K562 (cell line): ENCODE measurements around the gene TAOK2. TPM values are rescaled to one million over a fixed set of nuclear protein-coding genes. Genes with fewer than 3 reads are reported as not detected.

Experiments used
- ATAC-seq: fragments of 200-7000 bp; cut with Tn5 transposase; 3 replicates; pipeline ENCODE4 v1.9.1; 2020; ENCODE audit warnings: moderate library complexity
- BruUV-seq: library from RNA; stranded (reverse); fragments of 400-500 nt; replicated peaks from 2 replicates; lab custom pipeline; 2021; lab: Mats Ljungman, UMichigan
- CTCF ChIA-PET: fragments of 300-600 bp; formaldehyde crosslinking; extraction: SDS; loops from one replicate; lab custom pipeline; 2021; ENCODE audit warnings: low intra/inter-chr PET ratio; lab: Yijun Ruan, JAX
- POLR2A ChIA-PET: fragments of 300-600, 350-650 bp; sonication (Branson Sonifier 250); formaldehyde crosslinking; extraction: SDS; loops from one replicate; lab custom pipeline; 2021; ENCODE audit warnings: antibody characterized with exemption, inconsistent platforms; lab: Yijun Ruan, JAX
- DNase-seq, 4 experiments: peaks; one replicate each; pipeline versions ENCODE4 v3.0.0 to v3.0.0-alpha.2; 2011 to 2018; ENCODE audit warnings: low spot score in 3 of 4, mixed read lengths in 3 of 4; ENCODE audit errors: extremely low read depth in 1 of 4
- FAIRE-seq: peaks from 2 replicates; lab custom pipeline; 2011; peaks lifted over from hg19 to GRCh38; lab: Jason Lieb, UNC
- H2AFZ ChIP-seq: 2 replicates; pipeline ENCODE4 v1.6.0; 2011; ENCODE audit warnings: low read depth, low read length, control low read depth, inconsistent platforms
- H3K27ac ChIP-seq: fragments of 200-600 bp; 3 replicates; pipeline ENCODE4 v1.8.0; 2011; ENCODE audit warnings: low read depth, mild to moderate bottlenecking, control low read depth, inconsistent platforms, low read length, moderate library complexity, mixed read lengths; ENCODE audit errors: extremely low read depth
- H3K27me3 ChIP-seq, 2 experiments: fragments of 300-600 bp in 1 of 2; 2 replicates in 1 of 2; 3 replicates in 1 of 2; pipeline versions ENCODE4 v1.6.0 to v1.8.0; 2011; ENCODE audit warnings: inconsistent platforms in 2 of 2, low read length in 2 of 2, mild to moderate bottlenecking in 1 of 2, mixed read lengths in 1 of 2, moderate library complexity in 1 of 2; ENCODE audit not compliant: control insufficient read depth in 2 of 2, insufficient read depth in 2 of 2
- H3K36me3 ChIP-seq: fragments of 300-600 bp; 3 replicates; pipeline ENCODE4 v1.8.0; 2011; ENCODE audit warnings: mild to moderate bottlenecking, low read length, inconsistent platforms; ENCODE audit not compliant: control insufficient read depth, insufficient read depth
- H3K4me1 ChIP-seq, 2 experiments: fragments of 200-600 bp in 1 of 2; replicated peaks in 1 of 2; 2 replicates in 1 of 2; 3 replicates in 1 of 2; pipeline versions ENCODE4 v1.5.1 to v1.8.0; 2011; ENCODE audit warnings: inconsistent platforms in 2 of 2, low read length in 2 of 2, mild to moderate bottlenecking in 1 of 2, mixed read lengths in 1 of 2, moderate library complexity in 1 of 2; ENCODE audit not compliant: control insufficient read depth in 2 of 2, insufficient read depth in 2 of 2
- H3K4me2 ChIP-seq: 2 replicates; pipeline ENCODE4 v1.6.1; 2011; ENCODE audit warnings: low read length, control low read depth, inconsistent platforms, mixed read lengths; ENCODE audit not compliant: insufficient read depth
- H3K4me3 ChIP-seq: fragments of 200-600 bp; sonication (generic), shearing (Covaris generic); 2 replicates; pipeline ENCODE4 v1.5.1; 2016; ENCODE audit warnings: control low read depth, inconsistent platforms
- H3K79me2 ChIP-seq: fragments of 200-600 bp; 3 replicates; pipeline ENCODE4 v1.8.0; 2011; ENCODE audit warnings: low read length, inconsistent platforms; ENCODE audit not compliant: control insufficient read depth, insufficient read depth
- H3K9ac ChIP-seq, 2 experiments: 2 replicates each; pipeline versions ENCODE4 v1.6.0 to v1.6.1; 2011; ENCODE audit warnings: low read depth in 2 of 2, low read length in 2 of 2, control low read depth in 1 of 2, inconsistent platforms in 1 of 2, mild to moderate bottlenecking in 1 of 2, mixed read lengths in 1 of 2; ENCODE audit not compliant: insufficient read depth in 1 of 2
- H3K9me1 ChIP-seq: one replicate; pipeline ENCODE4 v1.6.0; 2011; ENCODE audit warnings: inconsistent platforms, mild to moderate bottlenecking, low read length, moderate library complexity; ENCODE audit not compliant: control insufficient read depth, insufficient read depth
- H3K9me3 ChIP-seq: replicated peaks from 2 replicates; pipeline ENCODE4 v1.5.1; 2011; ENCODE audit warnings: low read depth, low read length, inconsistent platforms; ENCODE audit not compliant: control insufficient read depth, insufficient read depth
- H4K20me1 ChIP-seq: replicated peaks from 2 replicates; pipeline ENCODE4 v1.6.1; 2011; ENCODE audit warnings: low read length, inconsistent platforms, mixed read lengths; ENCODE audit not compliant: control insufficient read depth, insufficient read depth
- ARID2 ChIP-seq: fragments of 450-650 bp; IDR thresholded peaks from 2 replicates; pipeline ENCODE4 v1.6.1; 2017; ENCODE audit warnings: antibody characterized with exemption, mild to moderate bottlenecking
- ARID3A ChIP-seq: IDR thresholded peaks from 2 replicates; pipeline ENCODE4 v1.6.1; 2012; ENCODE audit warnings: low read depth, low read length, improper control_type of control experiment, borderline replicate concordance
- MCM7 ChIP-seq, 2 experiments: fragments of 450-650 bp; IDR thresholded peaks; 2 replicates each; pipeline ENCODE4 v1.6.1; 2016 to 2018
- POLR2A ChIP-seq: fragments of 450-650 bp; conservative IDR thresholded peaks from 2 replicates; pipeline ENCODE4 v1.6.1; 2016
- POLR3A ChIP-seq: IDR thresholded peaks from 2 replicates; pipeline ENCODE4 v1.6.1; 2011; ENCODE audit warnings: borderline replicate concordance, mild to moderate bottlenecking, moderate library complexity; ENCODE audit not compliant: insufficient read length, insufficient read depth; ENCODE audit errors: extremely low read depth
- RFX1 ChIP-seq: fragments of 450-650 bp; IDR thresholded peaks from 2 replicates; pipeline ENCODE4 v1.6.1; 2016; ENCODE audit warnings: mild to moderate bottlenecking, moderate library complexity
- TAF7 ChIP-seq: fragments of 450-650 bp; IDR thresholded peaks from 2 replicates; pipeline ENCODE4 v1.6.1; 2016; ENCODE audit warnings: missing genetic modification characterization, missing compliant biosample characterization
- VEZF1 ChIP-seq: fragments of 200-800 bp; sonication (Bioruptor generic); IDR thresholded peaks from 2 replicates; pipeline ENCODE4 v1.6.1; 2017; ENCODE audit warnings: missing genetic modification characterization, missing compliant biosample characterization
- XRCC4 ChIP-seq: IDR thresholded peaks from one replicate; pipeline ENCODE4 v1.6.1; 2011; ENCODE audit not compliant: insufficient read depth, insufficient read length; ENCODE audit errors: extremely low read depth
- ZBTB2 ChIP-seq: fragments of 450-650 bp; IDR thresholded peaks from 2 replicates; pipeline ENCODE4 v1.6.1; 2016; ENCODE audit warnings: antibody characterized with exemption
- ZNF41 ChIP-seq: fragments of 250-450 bp; sonication (Bioruptor Pico); conservative IDR thresholded peaks from 2 replicates; pipeline ENCODE4 v1.4.0; 2020; ENCODE audit warnings: mild to moderate bottlenecking
- WGBS: fragments of 100-300 bp; shearing (Covaris generic); methylation state at CpG from one replicate; pipeline ENCODE4 v1.1.6; 2016; ENCODE audit warnings: low coverage, mixed read lengths; ENCODE audit not compliant: insufficient coverage; ENCODE audit errors: missing lambda C conversion rate; 5-methylcytosine and 5-hydroxymethylcytosine counted together
- in situ Hi-C: fragments of 300-500 bp; cut with MboI; formaldehyde crosslinking; loops from 4 replicates; pipeline ENCODE4 v1.15.0; 2018; ENCODE audit warnings: inconsistent platforms, mixed read lengths
- intact Hi-C: fragments of 100-400 bp; cut with micrococcal nuclease; formaldehyde crosslinking; loops from 2 replicates; pipeline ENCODE4 v1.14.2; 2022
- polyA plus RNA-seq, 8 experiments: library from polyadenylated mRNA; depleted of rRNA in 4 of 8; stranded (reverse) in 5 of 8; unstranded in 3 of 8; fragments of >200 nt; fragmentation: Nextera tagmentation in 2 of 8; fragmentation: Illumina TruSeq in 1 of 8; extraction: Ambion mirVana in 2 of 8; extraction: Trizol in 1 of 8; gene quantifications; 2 replicates each; pipeline versions ENCODE4 v1.2.1 to v1.2.3, GENCODE V29; 2011 to 2014; ENCODE audit warnings: inconsistent platforms in 1 of 8, missing spikeins in 1 of 8
- total RNA-seq, 7 experiments: library from RNA; depleted of rRNA in 6 of 7; stranded (reverse); fragments of >200 nt in 6 of 7; fragmentation: Illumina TruSeq in 2 of 7; extraction: Trizol in 2 of 7; gene quantifications; 2 replicates each; pipeline versions ENCODE4 v1.2.1 to v1.2.3, GENCODE V29; 2011 to 2021; ENCODE audit warnings: low replicate concordance in 1 of 7
- TF ChIP-seq, protein P1 (sequence below): fragments of 450-650 bp; formaldehyde crosslinking; IDR thresholded peaks from 2 replicates; pipeline ENCODE4 v1.4.0; 2020; ENCODE audit warnings: mild to moderate bottlenecking, mixed read lengths

The TAOK2 gene
- total and polyA plus RNA-seq, 9 of the 15 experiments (the other 6 are each of a cell fraction or from before 2014, with no cell fraction given) = 0.10 to 41.8 (median 13.7) TPM

- no peak for TF ChIP-seq ZBTB2
- no peak for TF ChIP-seq POLR2A
These were observed 9.1 kb downstream of the TAOK2 start (continued) for GRCh38 chr16:29982560-29983419.

DNA sequence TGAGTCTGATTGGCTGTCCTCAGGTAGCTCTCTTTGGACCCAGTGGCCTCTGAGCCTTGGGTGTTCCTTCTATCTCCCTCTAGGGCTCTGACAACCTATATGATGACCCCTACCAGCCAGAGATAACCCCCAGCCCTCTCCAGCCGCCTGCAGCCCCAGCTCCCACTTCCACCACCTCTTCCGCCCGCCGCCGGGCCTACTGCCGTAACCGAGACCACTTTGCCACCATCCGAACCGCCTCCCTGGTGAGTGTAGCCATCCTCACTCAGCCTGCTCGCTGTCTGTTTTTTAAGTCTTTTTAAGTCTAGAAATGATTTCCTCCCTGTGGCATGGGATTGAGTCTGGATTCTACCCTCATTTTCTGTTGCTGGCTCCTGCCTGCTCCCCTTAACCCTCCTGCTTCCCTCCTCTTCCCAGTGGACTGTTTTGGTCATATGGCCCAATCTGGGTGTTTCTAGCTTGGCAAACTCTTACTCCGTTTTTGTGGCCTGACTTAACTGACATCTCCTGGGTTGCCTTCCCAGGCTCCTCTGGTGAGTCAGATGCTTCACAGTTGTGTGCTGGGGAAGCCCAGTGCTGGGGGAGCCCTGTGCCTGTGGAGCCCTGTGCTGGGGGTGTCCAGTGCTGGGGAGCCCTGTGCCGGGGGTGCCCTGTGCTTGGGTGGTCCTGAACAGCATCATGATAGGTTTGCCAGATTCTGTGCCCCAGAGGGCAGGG, 9.9 kb downstream of the TAOK2 start:
- H3K4me3 ChIP-seq = no peak overlapping the region
- 0 out of 2 replicates have a peak, but pooled peaks cover 2% of the 10 kb centered on the region for H4K20me1 ChIP-seq
- FAIRE-seq (no peak), ATAC-seq (no peak), DNase-seq (no peak)
- peaks cover 0 to 12% of the 10 kb centered on the region in 2 experiments; a peak in 1 of 5 replicates for H3K4me1 ChIP-seq
- no peak overlapping the region for H3K4me2 ChIP-seq
- WGBS = 92% methylated on average over 12 of the region's 12 CpGs
- no peaks in the 10 kb centered on the region for H3K79me2 ChIP-seq
- no peaks in the 10 kb centered on the region for H3K9me1 ChIP-seq
- H3K9me3 ChIP-seq = no peaks in the 10 kb centered on the region
- in situ Hi-C loops = no loop called here
- BruUV-seq = no TSS peak
- no peak overlapping the region for H2AFZ ChIP-seq
- ChIA-PET POLR2A (interaction anchor here (0.6 to 2.5 kb wide), 4 partner anchors 10 to 76 kb away, joined by 3 to 6 read pairs (median 3); no protein-coding TSS in a partner anchor), CTCF (no interaction called here)
- intact Hi-C loops = no loop called here
- no peaks in the 10 kb centered on the region for H3K27me3 ChIP-seq
- no peak overlapping the region for H3K9ac ChIP-seq
- H3K36me3 ChIP-seq = peaks cover 100% of the 10 kb centered on the region
- H3K27ac ChIP-seq = no peak overlapping the region
- TF ChIP-seq ZNF41 (CRISPR knock-in tag) (no peak), MCM7 (IDR thresholded peaks at IDR 0.05) (no peak), RFX1 (no peak), XRCC4 (no peak), ARID2 (no peak), VEZF1 (CRISPR knock-in tag) (no peak), TAF7 (tag) (no peak), POLR3A (no peak), ARID3A (no peak)
- TF ChIP-seq, protein P1, sequence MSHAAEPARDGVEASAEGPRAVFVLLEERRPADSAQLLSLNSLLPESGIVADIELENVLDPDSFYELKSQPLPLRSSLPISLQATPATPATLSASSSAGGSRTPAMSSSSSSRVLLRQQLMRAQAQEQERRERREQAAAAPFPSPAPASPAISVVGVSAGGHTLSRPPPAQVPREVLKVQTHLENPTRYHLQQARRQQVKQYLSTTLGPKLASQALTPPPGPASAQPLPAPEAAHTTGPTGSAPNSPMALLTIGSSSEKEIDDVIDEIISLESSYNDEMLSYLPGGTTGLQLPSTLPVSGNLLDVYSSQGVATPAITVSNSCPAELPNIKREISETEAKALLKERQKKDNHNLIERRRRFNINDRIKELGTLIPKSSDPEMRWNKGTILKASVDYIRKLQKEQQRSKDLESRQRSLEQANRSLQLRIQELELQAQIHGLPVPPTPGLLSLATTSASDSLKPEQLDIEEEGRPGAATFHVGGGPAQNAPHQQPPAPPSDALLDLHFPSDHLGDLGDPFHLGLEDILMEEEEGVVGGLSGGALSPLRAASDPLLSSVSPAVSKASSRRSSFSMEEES = no peak
